ENCODE results near the gene RAP2A. TPM values are rescaled to one million over a fixed set of nuclear protein-coding genes. Genes with fewer than 3 reads are reported as not detected.

The RAP2A gene
- total and polyA plus RNA-seq, 11 donors = 3.9 to 34.8 (median 23.2) TPM

DNA sequence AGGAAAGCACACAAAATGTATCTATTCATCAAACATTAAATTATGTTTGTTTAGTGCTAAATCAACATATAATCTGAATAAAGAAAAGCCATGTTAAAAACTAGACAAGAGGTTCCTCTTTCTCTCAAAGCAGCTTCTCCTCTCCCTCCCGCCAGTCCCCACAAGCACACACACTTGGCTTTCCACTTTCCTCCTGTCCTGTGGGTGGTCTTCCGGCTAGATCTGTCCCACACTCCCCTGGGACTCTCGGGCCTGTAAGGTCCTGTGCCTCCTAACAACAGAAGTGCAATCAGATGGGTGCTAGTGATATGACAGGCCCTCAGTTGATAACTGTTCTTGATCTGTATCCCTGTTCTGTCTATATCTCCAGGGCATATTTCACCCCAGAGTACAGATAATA is 45.6 kb upstream of the RAP2A start:
- H3K36me3 ChIP-seq = peaks cover 0 to 50% (median 13%) of the 10 kb centered on the region in 9 donors
- DNase-seq = no peak
- no peak for ATAC-seq
- peak overlapping the region in 2 of 12 donors; percentile 12 to 82 for H3K27ac ChIP-seq
- TF ChIP-seq, protein P1, sequence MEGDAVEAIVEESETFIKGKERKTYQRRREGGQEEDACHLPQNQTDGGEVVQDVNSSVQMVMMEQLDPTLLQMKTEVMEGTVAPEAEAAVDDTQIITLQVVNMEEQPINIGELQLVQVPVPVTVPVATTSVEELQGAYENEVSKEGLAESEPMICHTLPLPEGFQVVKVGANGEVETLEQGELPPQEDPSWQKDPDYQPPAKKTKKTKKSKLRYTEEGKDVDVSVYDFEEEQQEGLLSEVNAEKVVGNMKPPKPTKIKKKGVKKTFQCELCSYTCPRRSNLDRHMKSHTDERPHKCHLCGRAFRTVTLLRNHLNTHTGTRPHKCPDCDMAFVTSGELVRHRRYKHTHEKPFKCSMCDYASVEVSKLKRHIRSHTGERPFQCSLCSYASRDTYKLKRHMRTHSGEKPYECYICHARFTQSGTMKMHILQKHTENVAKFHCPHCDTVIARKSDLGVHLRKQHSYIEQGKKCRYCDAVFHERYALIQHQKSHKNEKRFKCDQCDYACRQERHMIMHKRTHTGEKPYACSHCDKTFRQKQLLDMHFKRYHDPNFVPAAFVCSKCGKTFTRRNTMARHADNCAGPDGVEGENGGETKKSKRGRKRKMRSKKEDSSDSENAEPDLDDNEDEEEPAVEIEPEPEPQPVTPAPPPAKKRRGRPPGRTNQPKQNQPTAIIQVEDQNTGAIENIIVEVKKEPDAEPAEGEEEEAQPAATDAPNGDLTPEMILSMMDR (IDR thresholded peaks at IDR 0.05) = no peak
- TF ChIP-seq POLR2A (IDR thresholded peaks at IDR 0.05) = no peak
- WGBS, 4 donors = 66 to 80% (median 71%) methylated on average over 3 of the region's 3 CpGs
- no peaks in the 10 kb centered on the region for H3K27me3 ChIP-seq
- intact Hi-C loops (cut with DNase I) = loop anchor here in 1 of 10 donors (10.0 kb wide), 1 partner anchor 186 kb away; no protein-coding TSS in a partner anchor
- no peaks in the 10 kb centered on the region for H3K9me3 ChIP-seq
- peaks cover 0 to 53% (median 15%) of the 10 kb centered on the region in 12 donors for H3K4me1 ChIP-seq
- no peak overlapping the region for H3K4me3 ChIP-seq

DNA sequence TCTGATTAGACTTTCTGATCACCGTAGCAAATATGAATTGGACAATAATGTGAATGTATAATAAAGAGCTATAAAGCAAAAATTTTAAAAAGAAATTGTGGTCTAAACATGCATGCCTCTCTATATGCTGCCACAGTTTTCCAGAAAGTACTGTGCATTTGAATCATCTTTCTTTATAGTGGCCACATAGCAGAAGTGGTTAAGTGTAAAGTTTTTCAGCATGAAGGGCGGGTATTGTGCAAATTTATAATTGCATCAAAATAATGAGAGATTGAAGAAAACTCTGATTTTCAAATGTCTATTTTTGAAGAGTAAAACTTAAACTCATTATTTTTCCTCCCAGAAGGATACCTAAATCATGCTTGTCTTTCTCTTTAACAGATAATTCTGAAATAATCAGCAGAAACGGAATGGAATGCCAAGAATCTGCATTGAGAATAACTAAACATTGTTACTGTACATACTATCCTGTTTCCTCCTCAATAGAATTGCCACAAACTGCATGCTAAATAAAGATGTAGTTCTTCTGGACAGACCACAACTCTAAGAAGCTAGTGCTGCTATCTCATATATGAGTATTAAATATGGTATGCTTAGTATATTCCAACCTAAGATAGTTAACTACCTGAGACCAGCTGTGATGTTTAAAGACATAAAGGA is 42.9 kb upstream of the RAP2A start:
- no peak for DNase-seq
- Histone ChIP-seq H3K4me3 (no peak overlapping the region), H3K27ac (no peak overlapping the region), H3K27me3 (no peaks in the 10 kb centered on the region), H3K36me3 (peaks cover 0 to 48% (median 20%) of the 10 kb centered on the region in 9 donors), H3K9me3 (no peaks in the 10 kb centered on the region), H3K4me1 (peaks cover 0 to 28% (median 4%) of the 10 kb centered on the region in 12 donors)
- ATAC-seq = no peak
- intact Hi-C loops (cut with DNase I) = no loop called here
- WGBS, 4 donors = 73 to 74% (median 73%) methylated on average over 3 of the region's 3 CpGs
- no peak for TF ChIP-seq POLR2A (IDR thresholded peaks at IDR 0.05)
- TF ChIP-seq, protein P1 (IDR thresholded peaks at IDR 0.05) = no peak

DNA sequence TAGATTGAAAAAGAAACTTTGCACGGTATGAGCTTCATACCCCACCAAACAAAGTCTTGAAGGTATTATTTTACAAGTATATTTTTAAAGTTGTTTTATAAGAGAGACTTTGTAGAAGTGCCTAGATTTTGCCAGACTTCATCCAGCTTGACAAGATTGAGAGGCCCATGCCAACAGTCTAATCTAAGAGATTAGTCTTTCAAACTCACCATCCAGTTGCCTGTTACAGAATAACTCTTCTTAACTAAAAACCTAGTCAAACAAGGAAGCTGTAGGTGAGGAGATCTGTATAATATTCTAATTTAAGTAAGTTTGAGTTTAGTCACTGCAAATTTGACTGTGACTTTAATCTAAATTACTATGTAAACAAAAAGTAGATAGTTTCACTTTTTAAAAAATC is 41.9 kb upstream of the RAP2A start:
- WGBS, 4 donors = 73 to 92% (median 84%) methylated on average over 1 of the region's 1 CpG
- TF ChIP-seq, protein P1 (IDR thresholded peaks at IDR 0.05) = no peak
- TF ChIP-seq POLR2A (IDR thresholded peaks at IDR 0.05) = no peak
- Histone ChIP-seq H3K27me3 (no peaks in the 10 kb centered on the region), H3K27ac (no peak overlapping the region), H3K4me3 (no peak overlapping the region), H3K4me1 (peaks cover 0 to 21% (median 0%) of the 10 kb centered on the region in 12 donors), H3K9me3 (no peaks in the 10 kb centered on the region), H3K36me3 (peaks cover 0 to 43% (median 20%) of the 10 kb centered on the region in 9 donors)
- intact Hi-C loops (cut with DNase I) = no loop called here
- DNase-seq (no peak), ATAC-seq (no peak)

DNA sequence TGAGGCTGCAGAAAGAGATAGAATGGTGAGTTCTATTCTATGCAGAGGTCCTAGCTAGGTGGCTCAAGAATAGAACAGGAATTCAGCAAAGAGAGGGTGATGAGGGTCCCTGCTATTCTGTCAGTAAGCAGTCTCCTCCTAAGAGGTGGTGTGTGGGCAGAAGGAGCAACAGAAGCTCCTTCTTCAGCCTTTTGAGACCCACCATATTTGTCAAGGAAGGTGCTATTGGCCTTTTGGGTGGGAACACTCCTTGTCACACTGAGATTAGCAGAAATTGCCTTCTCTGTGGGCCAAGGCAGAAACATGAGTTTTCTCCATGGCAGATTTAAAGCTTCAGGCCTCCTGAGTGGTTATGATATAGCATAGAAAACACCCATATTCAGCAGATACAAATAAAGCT is 39.4 kb upstream of the RAP2A start:
- intact Hi-C loops (cut with DNase I) = no loop called here
- Histone ChIP-seq H3K27ac (no peak overlapping the region), H3K27me3 (no peaks in the 10 kb centered on the region), H3K4me1 (peaks cover 0 to 10% (median 0%) of the 10 kb centered on the region in 12 donors), H3K4me3 (no peak overlapping the region), H3K36me3 (peaks cover 0 to 36% (median 20%) of the 10 kb centered on the region in 9 donors), H3K9me3 (no peaks in the 10 kb centered on the region)
- ATAC-seq (no peak), DNase-seq (no peak)
- no peak for TF ChIP-seq POLR2A (IDR thresholded peaks at IDR 0.05)
- TF ChIP-seq, protein P1 (IDR thresholded peaks at IDR 0.05) = no peak
